GM10266 (cell line): ENCODE measurements around the gene THY1.
"Not testable (repeated sequence)": the region's sequence is repeated elsewhere in the genome, so short reads cannot be mapped to it uniquely, and the experiment has no call there.

Experiments used
- DNase-seq: peaks from one replicate; pipeline ENCODE4 v3.0.0; 2012; ENCODE audit errors: extremely low spot score
- TF ChIP-seq, protein P1 (sequence below): IDR thresholded peaks from 2 replicates; pipeline ENCODE4 v1.5.1; 2012; ENCODE audit warnings: mild to moderate bottlenecking, low read depth; ENCODE audit not compliant: control insufficient read depth, insufficient read depth; ENCODE audit errors: missing control alignments

Gene THY1

GRCh38 chr11:119461229-119461963 is 38.4 kb upstream of the THY1 start:
- TF ChIP-seq, protein P1, sequence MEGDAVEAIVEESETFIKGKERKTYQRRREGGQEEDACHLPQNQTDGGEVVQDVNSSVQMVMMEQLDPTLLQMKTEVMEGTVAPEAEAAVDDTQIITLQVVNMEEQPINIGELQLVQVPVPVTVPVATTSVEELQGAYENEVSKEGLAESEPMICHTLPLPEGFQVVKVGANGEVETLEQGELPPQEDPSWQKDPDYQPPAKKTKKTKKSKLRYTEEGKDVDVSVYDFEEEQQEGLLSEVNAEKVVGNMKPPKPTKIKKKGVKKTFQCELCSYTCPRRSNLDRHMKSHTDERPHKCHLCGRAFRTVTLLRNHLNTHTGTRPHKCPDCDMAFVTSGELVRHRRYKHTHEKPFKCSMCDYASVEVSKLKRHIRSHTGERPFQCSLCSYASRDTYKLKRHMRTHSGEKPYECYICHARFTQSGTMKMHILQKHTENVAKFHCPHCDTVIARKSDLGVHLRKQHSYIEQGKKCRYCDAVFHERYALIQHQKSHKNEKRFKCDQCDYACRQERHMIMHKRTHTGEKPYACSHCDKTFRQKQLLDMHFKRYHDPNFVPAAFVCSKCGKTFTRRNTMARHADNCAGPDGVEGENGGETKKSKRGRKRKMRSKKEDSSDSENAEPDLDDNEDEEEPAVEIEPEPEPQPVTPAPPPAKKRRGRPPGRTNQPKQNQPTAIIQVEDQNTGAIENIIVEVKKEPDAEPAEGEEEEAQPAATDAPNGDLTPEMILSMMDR = no peak
- no peak for DNase-seq

- DNase-seq = no peak
- TF ChIP-seq, protein P1 = no peak
Measured at GRCh38 chr11:119460582-119460981, 37.6 kb upstream of the THY1 start.

GRCh38 chr11:119460097-119460496 is 37.1 kb upstream of the THY1 start:
- DNase-seq = no peak
- TF ChIP-seq, protein P1 = no peak

GRCh38 chr11:119459293-119459976 is 36.5 kb upstream of the THY1 start:
- no peak for DNase-seq

GRCh38 chr11:119455708-119456107 is 32.7 kb upstream of the THY1 start:
- DNase-seq = not testable (repeated sequence)

More at GRCh38 chr11:119459293-119459976, 36.5 kb upstream of the THY1 start:
- TF ChIP-seq, protein P1 = no peak

GRCh38 chr11:119455241-119455640 is 32.3 kb upstream of the THY1 start:
- DNase-seq = not testable (repeated sequence)

GRCh38 chr11:119453881-119454280 is 30.9 kb upstream of the THY1 start:
- TF ChIP-seq, protein P1 = no peak
- no peak for DNase-seq

DNA sequence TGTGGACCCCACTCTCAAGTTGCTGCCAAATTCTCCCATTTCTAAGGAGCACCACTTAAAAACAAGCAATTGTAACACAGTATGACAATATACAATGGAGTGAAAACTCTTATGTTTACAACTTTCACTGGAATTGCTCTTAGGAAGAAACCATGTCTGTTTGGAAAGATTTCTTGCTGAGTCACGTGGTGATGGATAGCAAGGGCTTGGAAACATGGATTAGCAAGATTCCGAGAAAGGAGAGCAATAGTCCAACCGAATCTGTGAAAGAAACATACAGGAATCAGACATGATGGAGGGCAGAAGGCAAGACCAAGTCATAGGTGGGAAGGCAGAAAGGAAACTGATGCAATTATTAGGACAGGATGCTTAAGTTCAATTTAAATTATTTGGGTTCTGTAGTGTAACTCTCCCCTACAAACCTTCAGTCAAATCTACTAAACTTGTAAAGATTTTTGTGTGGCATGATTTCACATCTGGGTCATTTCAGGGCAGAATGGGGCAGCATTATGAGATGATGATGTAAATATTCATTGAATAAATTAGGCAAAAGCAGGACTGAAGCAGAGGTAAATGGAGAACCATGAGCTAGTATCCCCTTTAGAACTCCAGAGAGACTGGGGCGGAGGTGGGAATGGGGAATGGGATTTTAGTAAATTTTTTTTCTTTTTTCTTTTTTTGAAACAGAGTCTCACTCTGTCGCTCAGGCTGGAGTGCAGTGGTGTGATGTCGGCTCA is 27.8 kb upstream of the THY1 start:
- no peak for DNase-seq
- TF ChIP-seq, protein P1 = no peak
